SK-N-MC (cell line): ENCODE data around the gene ZNF516.

Experiments used
- EZH2 ChIP-seq: fragments of 200-600 bp; sonication (generic); IDR thresholded peaks from one replicate; pipeline ENCODE4 v1.6.1; 2017; ENCODE audit warnings: antibody characterized with exemption
- FOXP2 ChIP-seq: optimal IDR thresholded peaks from 2 replicates; pipeline ENCODE3; 2011; ENCODE audit warnings: mild to moderate bottlenecking, moderate library complexity; ENCODE audit not compliant: insufficient read depth; ENCODE audit errors: extremely low read length, control extremely low read depth
- POLR2AphosphoS5 ChIP-seq: IDR thresholded peaks from 2 replicates; pipeline ENCODE4 v1.6.1; 2012; ENCODE audit warnings: mild to moderate bottlenecking, low read depth, low read length, borderline replicate concordance

- TF ChIP-seq EZH2, result no peak
- no peak for TF ChIP-seq POLR2AphosphoS5
- TF ChIP-seq FOXP2, result no peak
Observed at GRCh38 chr18:76408480-76409067, 86.5 kb downstream of the ZNF516 start.
